ENCODE measurements around the gene PCLO.

DNA sequence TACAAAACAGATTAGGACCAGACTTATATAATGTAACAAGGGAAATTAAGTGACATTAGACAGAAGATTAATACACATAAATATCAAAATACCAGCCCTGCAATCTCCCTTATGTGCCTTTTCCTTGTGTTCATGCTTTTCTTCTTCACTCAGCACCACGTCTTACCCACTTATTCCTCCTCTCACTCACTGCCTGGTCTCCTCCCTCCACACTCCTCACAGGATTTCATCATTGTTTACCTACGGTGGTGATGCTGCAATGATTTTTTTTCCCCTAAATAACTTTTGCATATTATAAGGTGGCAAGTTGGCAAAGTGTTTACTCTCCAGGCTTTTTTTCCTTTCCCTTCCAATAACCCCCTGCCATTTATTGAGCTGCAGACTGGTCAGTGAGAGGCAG lies 203.2 kb downstream of the PCLO start:
- TF ChIP-seq, protein P1, sequence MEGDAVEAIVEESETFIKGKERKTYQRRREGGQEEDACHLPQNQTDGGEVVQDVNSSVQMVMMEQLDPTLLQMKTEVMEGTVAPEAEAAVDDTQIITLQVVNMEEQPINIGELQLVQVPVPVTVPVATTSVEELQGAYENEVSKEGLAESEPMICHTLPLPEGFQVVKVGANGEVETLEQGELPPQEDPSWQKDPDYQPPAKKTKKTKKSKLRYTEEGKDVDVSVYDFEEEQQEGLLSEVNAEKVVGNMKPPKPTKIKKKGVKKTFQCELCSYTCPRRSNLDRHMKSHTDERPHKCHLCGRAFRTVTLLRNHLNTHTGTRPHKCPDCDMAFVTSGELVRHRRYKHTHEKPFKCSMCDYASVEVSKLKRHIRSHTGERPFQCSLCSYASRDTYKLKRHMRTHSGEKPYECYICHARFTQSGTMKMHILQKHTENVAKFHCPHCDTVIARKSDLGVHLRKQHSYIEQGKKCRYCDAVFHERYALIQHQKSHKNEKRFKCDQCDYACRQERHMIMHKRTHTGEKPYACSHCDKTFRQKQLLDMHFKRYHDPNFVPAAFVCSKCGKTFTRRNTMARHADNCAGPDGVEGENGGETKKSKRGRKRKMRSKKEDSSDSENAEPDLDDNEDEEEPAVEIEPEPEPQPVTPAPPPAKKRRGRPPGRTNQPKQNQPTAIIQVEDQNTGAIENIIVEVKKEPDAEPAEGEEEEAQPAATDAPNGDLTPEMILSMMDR (IDR thresholded peaks at IDR 0.05): no peak
- TF ChIP-seq POLR2A (IDR thresholded peaks at IDR 0.05): no peak

Data from body of pancreas (tissue), 4 donors.